HEK293T (cell line): ENCODE data around the gene TCIRG1.

Experiments
- CTCF ChIA-PET: fragments of 350-600 bp; formaldehyde crosslinking; extraction: SDS; loops from one replicate; lab custom pipeline; 2021; ENCODE audit warnings: antibody characterized with exemption, inconsistent platforms; lab: Yijun Ruan, JAX
- POLR2A ChIA-PET: fragments of 350-600 bp; formaldehyde crosslinking; extraction: SDS; loops from one replicate; lab custom pipeline; 2020; ENCODE audit warnings: antibody characterized with exemption, inconsistent platforms; lab: Yijun Ruan, JAX
- DNase-seq: peaks from one replicate; pipeline ENCODE4 v3.0.0; 2012; ENCODE audit warnings: mixed read lengths; ENCODE audit errors: extremely low spot score
- ARNT ChIP-seq: fragments of 450-650 bp; IDR thresholded peaks from 2 replicates; pipeline ENCODE4 v1.6.1; 2017; ENCODE audit warnings: mild to moderate bottlenecking
- BHLHE40 ChIP-seq: fragments of 450-650 bp; IDR thresholded peaks from 2 replicates; pipeline ENCODE4 v1.6.1; 2016; ENCODE audit warnings: mild to moderate bottlenecking, moderate library complexity, borderline replicate concordance
- CTBP1 ChIP-seq: fragments of 450-650 bp; IDR thresholded peaks from 2 replicates; pipeline ENCODE4 v1.6.1; 2016; ENCODE audit warnings: borderline replicate concordance
- ELF4 ChIP-seq: fragments of 450-650 bp; IDR thresholded peaks from 2 replicates; pipeline ENCODE4 v1.6.1; 2017; ENCODE audit warnings: antibody characterized with exemption
- FOXA1 ChIP-seq: fragments of 450-650 bp; IDR thresholded peaks from 2 replicates; pipeline ENCODE4 v1.6.1; 2016; ENCODE audit warnings: mild to moderate bottlenecking
- FOXK2 ChIP-seq: fragments of 450-650 bp; IDR thresholded peaks from 2 replicates; pipeline ENCODE4 v1.6.1; 2016; ENCODE audit warnings: mild to moderate bottlenecking
- FOXM1 ChIP-seq: fragments of 450-650 bp; IDR thresholded peaks from 2 replicates; pipeline ENCODE4 v1.6.1; 2017; ENCODE audit warnings: mild to moderate bottlenecking, borderline replicate concordance
- HDGF ChIP-seq: fragments of 450-650 bp; IDR thresholded peaks from 2 replicates; pipeline ENCODE4 v1.6.1; 2017; ENCODE audit warnings: antibody characterized with exemption, borderline replicate concordance
- L3MBTL2 ChIP-seq: fragments of 450-650 bp; conservative IDR thresholded peaks from 2 replicates; pipeline ENCODE4 v1.6.1; 2016; ENCODE audit warnings: mild to moderate bottlenecking
- LEF1 ChIP-seq: fragments of 450-650 bp; IDR thresholded peaks from 2 replicates; pipeline ENCODE4 v1.6.1; 2017; ENCODE audit warnings: mild to moderate bottlenecking, borderline replicate concordance
- NFRKB ChIP-seq: fragments of 450-650 bp; IDR thresholded peaks from 2 replicates; pipeline ENCODE4 v1.6.1; 2016; ENCODE audit warnings: mild to moderate bottlenecking, moderate library complexity
- SP1 ChIP-seq: fragments of 450-650 bp; IDR thresholded peaks from 2 replicates; pipeline ENCODE4 v1.6.1; 2017
- SUZ12 ChIP-seq: fragments of 450-650 bp; IDR thresholded peaks from 2 replicates; pipeline ENCODE4 v1.6.1; 2016; ENCODE audit warnings: mild to moderate bottlenecking
- TARDBP ChIP-seq: fragments of 450-650 bp; IDR thresholded peaks from 2 replicates; pipeline ENCODE4 v1.6.1; 2016
- ZNF384 ChIP-seq: fragments of 450-650 bp; IDR thresholded peaks from 2 replicates; pipeline ENCODE4 v1.6.1; 2016
- TF ChIP-seq, protein P1 (sequence below): fragments of 450-650 bp; IDR thresholded peaks from 2 replicates; pipeline ENCODE4 v1.6.1; 2016

TCIRG1 gene

DNA sequence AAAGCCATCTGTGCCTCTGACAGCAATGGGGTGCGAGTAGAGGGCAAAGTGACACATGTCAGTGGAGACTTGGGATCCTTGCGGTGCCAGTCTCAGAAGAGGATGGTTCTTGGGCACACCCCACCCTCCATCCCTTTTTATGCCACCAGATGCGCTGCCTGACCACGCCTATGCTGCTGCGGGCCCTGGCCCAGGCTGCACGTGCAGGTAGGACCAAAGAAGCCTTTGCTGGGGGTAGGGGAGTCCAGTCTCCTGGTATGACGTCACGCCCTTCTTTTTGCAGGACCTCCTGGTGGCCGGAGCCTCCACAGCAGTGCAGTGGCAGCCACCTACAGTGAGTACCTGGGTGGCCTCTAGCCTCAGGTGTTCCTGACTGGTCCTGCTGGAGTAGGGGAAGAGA lies 6.8 kb upstream of the TCIRG1 start:
- DNase-seq, result no peak
- TF ChIP-seq FOXA1, result no peak
- no peak for TF ChIP-seq BHLHE40
- TF ChIP-seq ARNT, result no peak
- no peak for TF ChIP-seq LEF1
- TF ChIP-seq L3MBTL2, result no peak
- no peak for TF ChIP-seq HDGF
- TF ChIP-seq TARDBP, result no peak
- TF ChIP-seq SP1, result no peak
- TF ChIP-seq SUZ12, result no peak
- no peak for TF ChIP-seq FOXK2
- TF ChIP-seq NFRKB, result no peak
- no peak for TF ChIP-seq ELF4
- no peak for TF ChIP-seq ZNF384
- no peak for TF ChIP-seq CTBP1
- no peak for TF ChIP-seq FOXM1
- POLR2A ChIA-PET, result interaction anchor here (6.2 kb wide), 1 partner anchor 10 kb away, joined by 43 read pairs; the partner anchor contains the start of gene TCIRG1
- CTCF ChIA-PET, result no interaction called here

DNA sequence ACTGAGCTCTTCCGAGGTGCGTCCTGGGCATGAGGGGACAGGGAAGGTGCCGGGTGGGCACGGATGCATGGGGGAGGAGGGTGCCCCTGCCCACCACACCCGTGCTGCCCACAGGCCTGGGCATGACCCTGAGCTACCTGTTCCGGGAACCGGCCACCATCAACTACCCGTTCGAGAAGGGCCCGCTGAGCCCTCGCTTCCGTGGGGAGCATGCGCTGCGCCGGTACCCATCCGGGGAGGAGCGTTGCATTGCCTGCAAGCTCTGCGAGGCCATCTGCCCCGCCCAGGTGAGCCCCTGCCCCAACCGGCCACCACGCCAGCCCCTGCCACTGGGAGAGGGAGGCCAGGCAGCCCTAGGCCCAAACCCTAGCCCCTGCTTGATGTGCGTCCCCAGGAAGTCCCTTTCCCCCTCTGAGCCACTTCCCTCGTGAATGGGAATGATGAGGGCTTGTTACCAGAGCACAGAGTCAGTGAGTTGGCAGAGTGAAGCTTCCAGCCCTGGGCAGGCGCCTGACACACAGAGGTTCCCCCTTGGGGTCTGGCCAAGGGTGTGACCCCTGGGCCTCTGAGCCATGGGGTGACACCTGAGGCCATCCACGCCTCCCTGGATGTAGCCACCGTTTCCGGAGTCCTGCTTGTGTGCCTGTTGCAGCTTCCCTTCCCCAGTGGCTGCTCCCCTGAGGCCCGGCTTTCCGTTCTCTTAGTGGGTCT lies 5.7 kb upstream of the TCIRG1 start:
- TF ChIP-seq L3MBTL2, result no peak
- no peak for TF ChIP-seq ELF4
- no peak for TF ChIP-seq LEF1
- TF ChIP-seq NFRKB, result no peak
- TF ChIP-seq, protein P1, sequence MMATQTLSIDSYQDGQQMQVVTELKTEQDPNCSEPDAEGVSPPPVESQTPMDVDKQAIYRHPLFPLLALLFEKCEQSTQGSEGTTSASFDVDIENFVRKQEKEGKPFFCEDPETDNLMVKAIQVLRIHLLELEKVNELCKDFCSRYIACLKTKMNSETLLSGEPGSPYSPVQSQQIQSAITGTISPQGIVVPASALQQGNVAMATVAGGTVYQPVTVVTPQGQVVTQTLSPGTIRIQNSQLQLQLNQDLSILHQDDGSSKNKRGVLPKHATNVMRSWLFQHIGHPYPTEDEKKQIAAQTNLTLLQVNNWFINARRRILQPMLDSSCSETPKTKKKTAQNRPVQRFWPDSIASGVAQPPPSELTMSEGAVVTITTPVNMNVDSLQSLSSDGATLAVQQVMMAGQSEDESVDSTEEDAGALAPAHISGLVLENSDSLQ, result no peak
- no peak for TF ChIP-seq CTBP1
- TF ChIP-seq ZNF384, result no peak
- TF ChIP-seq SUZ12, result no peak
- no peak for TF ChIP-seq ARNT
- no peak for TF ChIP-seq FOXA1
- TF ChIP-seq TARDBP, result no peak
- no peak for TF ChIP-seq FOXK2
- POLR2A ChIA-PET, result interaction anchor here (6.2 kb wide), 1 partner anchor 8 kb away, joined by 43 read pairs; the partner anchor contains the start of gene TCIRG1
- CTCF ChIA-PET, result no interaction called here
- no peak for DNase-seq

DNA sequence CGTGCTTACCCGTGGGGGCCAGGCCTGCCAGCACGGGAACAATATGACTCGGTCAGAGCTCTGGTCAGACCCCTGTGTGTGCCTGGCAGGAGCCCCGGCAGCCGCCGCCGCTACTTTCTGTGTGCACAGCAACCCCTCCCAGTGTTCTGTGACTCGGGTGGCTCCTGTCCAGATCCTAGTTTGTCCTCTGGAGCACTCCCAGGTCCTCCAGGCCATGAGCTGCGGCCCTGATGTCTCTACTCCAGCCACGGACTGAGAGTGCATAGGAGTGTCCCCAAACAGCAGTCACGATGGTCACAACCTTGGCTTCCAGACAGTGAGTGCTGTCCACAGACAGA lies 5.1 kb upstream of the TCIRG1 start:
- CTCF ChIA-PET, result no interaction called here
- POLR2A ChIA-PET, result interaction anchor here (6.2 kb wide), 1 partner anchor 8 kb away, joined by 43 read pairs; the partner anchor contains the start of gene TCIRG1
- no peak for TF ChIP-seq SP1
- TF ChIP-seq NFRKB, result no peak
- TF ChIP-seq FOXK2, result no peak
- TF ChIP-seq, protein P1, result no peak
- no peak for TF ChIP-seq CTBP1
- no peak for TF ChIP-seq ARNT
- TF ChIP-seq FOXM1, result no peak
- TF ChIP-seq LEF1, result no peak
- no peak for TF ChIP-seq FOXA1
- TF ChIP-seq HDGF, result no peak
- no peak for TF ChIP-seq L3MBTL2
- no peak for TF ChIP-seq ELF4
- TF ChIP-seq BHLHE40, result no peak
- DNase-seq, result no peak

DNA sequence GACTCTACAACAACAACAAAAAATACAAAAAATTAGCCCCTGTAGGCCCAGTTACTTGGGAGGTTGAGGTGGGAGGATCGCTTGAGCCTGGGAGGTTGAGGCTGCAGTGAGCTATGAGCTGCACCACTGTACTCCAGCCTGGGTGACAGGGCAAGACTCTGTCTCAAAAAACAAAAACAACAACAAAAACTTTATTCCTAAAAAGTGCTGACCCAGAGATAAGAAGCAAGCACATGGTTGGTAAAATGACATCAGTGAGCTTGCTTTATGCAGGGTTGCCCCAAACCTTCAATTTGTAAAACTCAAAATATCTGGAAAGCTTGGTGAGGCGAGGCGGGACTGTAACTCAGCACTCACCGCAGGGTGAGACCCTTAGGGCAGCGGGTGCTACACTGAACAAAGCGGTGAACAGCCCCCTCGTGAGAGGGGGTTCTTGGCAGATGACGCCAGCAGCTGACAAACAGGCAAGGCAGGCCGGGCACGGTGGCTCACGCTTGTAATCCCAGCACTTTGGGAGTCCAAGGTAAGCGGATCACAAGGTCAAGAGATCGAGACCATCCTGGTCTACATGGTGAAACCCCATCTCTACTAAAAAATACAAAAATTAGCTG lies 3.5 kb upstream of the TCIRG1 start:
- no peak for TF ChIP-seq ZNF384
- no peak for TF ChIP-seq SP1
- TF ChIP-seq, protein P1, result no peak
- no peak for TF ChIP-seq L3MBTL2
- TF ChIP-seq ARNT, result no peak
- TF ChIP-seq TARDBP, result no peak
- TF ChIP-seq LEF1, result no peak
- no peak for TF ChIP-seq FOXA1
- TF ChIP-seq NFRKB, result no peak
- TF ChIP-seq FOXM1, result no peak
- no peak for TF ChIP-seq FOXK2
- TF ChIP-seq SUZ12, result no peak
- no peak for TF ChIP-seq HDGF
- ChIA-PET POLR2A (interaction anchor here (0.8 kb wide), 1 partner anchor 8 kb away, joined by 3 read pairs; no protein-coding TSS in a partner anchor), CTCF (interaction anchor here (0.7 kb wide), 1 partner anchor 174 kb away, joined by 3 read pairs; no protein-coding TSS in a partner anchor)
- DNase-seq, result no peak

DNA sequence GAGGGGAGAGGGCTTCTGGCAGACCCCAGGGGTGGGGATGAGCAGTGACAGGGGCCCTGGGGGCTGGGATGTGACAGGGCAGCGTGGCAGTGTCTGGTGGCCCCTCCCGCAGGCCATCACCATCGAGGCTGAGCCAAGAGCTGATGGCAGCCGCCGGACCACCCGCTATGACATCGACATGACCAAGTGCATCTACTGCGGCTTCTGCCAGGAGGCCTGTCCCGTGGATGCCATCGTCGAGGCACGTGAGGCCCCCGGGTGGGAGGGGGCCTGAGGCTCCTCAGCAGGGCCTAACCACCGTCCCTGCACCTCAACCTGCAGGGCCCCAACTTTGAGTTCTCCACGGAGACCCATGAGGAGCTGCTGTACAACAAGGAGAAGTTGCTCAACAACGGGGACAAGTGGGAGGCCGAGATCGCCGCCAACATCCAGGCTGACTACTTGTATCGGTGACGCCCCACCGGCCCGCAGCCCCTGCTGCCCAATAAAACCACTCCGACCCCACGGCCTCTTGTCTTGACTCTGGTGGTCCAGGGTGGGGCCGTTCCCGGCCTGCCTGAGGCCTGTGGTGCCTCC lies 2.6 kb upstream of the TCIRG1 start:
- POLR2A ChIA-PET, result interaction anchor here (0.8 kb wide), 1 partner anchor 9 kb away, joined by 3 read pairs; no protein-coding TSS in a partner anchor
- DNase-seq, result no peak
- TF ChIP-seq BHLHE40 (no peak), CTBP1 (no peak), FOXK2 (no peak), SUZ12 (no peak), ARNT (no peak), ZNF384 (no peak)
- CTCF ChIA-PET, result no interaction called here
